Stimulated activated CD8-positive, alpha-beta memory T cell treated with anti-CD3 and anti-CD28 coated beads, Interleukin-7, amount 100 ng/mL, for 24 hours (primary cell): ENCODE results near the gene XYLT1.

Experiments used
- DNase-seq: peaks from one replicate; pipeline ENCODE4 v3.0.0-alpha.2; 2020; ENCODE audit warnings: low read depth

XYLT1 gene

DNA sequence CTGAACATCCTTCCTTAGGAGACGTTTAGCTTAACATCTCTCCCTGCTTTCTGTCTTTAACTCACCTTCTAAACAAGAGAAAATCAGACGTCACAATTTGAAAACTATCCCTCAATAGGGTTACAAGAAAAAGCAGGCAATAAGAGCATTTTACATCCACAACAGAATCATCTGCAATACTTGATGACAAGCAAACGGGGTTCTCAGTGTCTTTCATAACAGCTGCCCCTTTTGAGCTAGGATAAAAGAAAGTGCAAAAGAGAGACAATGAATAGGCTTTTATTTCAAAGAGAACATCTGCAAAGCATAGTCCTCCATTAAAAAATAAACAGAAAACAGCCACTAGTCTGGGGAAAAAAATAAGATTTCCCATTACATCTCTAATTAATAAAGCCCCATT is 13.2 kb downstream of the XYLT1 start:
- DNase-seq: no peak

DNA sequence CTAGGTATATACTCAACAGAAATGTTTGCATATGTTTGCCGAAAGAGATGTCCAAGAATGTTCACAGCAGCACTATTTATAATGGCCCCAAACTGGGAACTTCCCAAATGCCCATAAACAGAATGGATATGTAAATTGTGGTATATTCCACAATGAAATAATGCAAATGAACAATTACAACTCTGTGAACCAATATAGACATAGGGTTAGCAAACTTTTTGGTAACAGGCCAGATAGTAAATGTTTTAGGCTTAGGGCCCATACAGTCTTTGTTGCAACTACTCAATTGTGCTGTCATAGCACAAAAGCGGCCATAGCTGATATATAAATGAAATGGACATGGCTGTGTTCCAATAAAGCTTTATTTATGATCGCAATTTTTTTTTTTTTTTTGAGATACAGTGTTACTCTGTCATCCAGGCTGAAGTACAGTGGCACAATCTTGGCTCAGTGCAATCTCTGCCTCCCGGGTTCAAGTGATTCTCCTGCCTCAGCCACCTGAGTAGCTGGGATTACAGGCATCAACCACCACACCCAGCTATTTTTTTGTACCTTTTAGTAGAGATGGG is 16.5 kb downstream of the XYLT1 start:
- no peak for DNase-seq

DNA sequence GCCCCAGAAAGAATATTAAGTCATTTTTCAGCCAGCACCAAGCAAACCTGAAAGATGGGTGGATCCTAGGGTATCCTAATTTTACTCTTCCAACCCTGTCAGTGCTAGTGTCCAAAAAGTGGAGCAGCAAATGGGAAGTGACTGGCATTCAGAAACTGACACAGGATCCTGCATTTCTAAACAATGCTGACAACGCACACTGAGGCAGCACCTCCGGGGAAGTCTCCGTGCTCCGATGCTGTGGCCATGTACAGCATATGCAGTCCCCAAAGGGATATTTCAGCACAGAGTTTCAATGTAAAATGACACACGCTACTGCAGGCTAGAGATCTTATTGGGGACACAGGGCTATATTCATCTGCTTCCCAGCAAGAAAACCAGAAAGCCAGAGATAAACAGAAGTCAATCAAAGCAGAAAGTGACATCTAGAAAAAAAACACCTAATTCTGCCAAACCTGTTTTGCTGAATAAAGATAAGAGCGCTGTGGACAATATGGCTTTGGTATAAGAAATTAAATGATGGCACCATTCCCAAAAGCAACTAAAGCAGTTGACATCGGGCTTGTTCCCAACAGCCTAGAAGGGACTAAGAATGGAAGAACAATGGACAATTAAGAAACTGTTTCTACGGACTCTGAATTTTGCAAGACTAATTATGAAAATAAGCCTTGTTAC is 17.3 kb downstream of the XYLT1 start:
- DNase-seq: no peak

DNA sequence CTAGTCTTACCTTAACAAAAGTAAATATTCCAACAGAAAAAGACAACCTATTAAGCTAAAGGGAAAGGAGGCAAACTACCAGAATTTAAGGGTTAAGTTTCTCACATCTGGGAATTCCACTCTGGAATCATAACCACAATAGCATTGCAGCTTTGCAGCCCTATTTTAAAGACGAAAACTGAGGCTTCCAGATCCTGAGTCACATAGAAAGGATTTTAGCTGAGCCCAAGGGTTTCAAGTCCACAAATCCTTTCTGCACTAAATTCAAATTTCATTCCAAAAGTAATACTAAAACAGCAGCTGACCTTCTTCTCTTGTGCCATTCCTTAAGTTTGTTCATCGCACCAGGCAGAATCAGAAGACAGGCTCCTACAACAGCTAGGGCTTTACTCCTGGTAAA is 17.8 kb downstream of the XYLT1 start:
- no peak for DNase-seq

DNA sequence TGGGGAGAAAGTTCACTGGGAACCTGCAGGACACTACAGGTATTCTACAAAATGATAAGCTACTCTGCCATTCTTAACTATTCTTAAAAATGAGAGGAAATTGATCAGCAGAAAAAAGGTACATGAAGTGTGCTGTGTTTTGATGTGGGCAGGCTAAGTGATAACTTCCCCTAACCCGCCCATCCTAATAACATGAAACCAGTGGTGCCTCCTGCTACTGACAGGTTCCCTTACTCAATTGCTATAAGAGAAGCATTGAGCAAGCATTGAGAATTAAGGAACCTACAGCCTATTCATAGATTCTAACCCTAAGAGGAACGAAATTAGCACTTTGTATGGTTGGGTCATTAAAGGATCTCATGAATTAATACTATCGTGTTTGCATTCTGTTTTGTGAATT is 18.9 kb downstream of the XYLT1 start:
- no peak for DNase-seq

DNA sequence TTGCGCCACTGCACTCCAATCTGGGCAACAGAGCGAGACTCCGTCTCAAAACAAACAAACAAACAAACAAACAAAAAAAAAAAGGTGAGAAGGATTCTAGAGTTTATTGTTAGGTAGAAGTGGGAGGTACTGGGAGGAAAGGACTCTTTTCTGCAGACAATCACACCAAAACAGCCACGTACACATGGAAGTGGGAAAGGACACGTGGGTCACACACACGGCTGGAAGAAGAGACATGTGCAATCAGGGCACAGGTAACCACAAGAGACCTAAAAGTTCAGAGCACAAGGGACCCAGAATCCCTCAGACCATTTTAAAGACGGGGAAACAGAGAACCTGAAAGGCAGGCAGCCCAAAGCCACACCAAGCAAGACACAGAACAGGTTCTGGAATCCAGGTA is 20.5 kb downstream of the XYLT1 start:
- DNase-seq: no peak

DNA sequence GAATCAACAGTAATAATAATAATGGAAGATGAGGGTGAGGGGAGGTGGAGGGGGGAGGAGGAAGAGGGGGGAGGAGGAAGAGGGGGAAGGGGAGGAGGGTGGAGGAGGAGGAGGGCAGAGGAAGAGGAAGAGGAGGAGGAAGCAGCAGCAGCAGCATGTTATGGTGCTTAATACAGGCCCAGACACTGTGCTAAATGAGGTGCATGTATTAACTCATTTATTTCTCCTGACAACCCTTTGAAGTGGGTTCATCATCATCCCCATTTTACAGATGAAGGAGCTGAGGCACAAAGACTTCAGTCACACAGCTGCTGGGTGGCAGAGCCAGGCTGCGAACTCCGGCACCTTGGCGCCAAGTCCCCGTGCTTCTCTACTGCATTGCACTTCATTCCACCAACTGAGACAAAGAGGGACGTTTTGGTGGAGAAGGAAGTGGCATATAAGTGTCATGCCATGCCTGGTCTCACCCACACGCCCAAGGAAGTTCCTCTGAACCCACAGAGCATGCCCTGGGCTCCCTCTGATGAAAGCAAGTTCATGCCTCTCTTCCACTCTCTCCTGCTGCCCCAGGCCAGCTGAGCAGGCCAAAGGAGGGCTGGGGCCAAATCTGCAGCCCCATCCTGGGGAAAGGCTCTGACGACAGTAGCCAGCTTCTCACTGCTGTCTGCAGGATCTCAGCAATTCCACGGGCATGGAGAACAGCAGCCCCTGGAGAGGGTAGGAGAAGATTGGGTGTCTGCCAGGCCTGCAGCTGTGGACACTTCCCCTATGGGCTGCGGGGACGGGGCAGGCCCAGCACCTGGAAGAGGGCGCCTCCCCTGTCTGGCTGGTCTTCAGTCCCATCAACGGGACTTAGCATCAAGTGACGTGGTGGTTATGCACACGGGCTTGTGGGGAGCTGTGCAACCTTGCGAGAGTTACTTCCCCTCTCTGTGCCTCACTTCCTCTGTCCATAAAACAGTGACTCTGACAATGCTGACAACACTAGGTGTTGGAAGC is 21.8 kb downstream of the XYLT1 start:
- no peak for DNase-seq

DNA sequence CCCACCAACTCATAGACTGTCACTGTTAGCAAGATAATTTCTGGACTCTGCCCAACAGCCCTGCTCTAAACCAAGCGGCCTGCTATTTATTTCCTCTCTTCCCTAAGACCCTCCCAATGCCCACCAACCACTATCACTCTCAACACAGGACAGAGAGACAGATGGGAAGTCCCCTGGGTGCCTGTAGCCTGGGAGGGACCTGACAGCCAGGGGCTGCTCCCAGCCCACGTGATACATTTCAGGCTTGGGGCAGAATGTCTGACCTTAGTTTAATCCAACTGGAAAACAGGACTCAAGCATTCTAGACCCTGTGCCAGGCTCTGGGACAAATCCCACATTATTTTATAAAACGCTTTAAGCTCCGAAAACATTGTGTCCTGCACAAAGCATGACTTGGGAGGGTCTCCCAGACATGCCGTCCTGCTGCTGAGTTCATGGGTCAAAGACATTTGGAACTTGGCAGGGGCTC is 23.6 kb downstream of the XYLT1 start:
- no peak for DNase-seq

DNA sequence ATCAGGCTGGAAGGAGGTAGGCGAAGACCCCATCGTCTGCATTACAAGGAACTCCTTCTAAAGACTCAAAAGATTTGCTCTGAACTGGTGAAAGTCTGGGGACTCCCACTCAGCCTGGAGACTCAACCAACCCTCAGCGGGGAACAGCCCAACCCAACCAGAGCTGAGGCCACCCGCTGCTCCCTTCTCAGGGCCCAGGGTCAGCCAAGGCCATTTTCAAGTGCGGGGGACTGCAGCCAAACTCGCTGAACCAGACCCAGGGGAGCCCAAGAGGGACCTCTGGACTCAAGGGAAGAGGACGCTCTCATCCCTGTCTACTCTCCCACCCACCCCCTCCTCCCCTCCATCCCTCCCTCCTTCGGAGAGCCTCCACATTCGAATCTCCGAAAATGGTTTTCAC is 24.1 kb downstream of the XYLT1 start:
- DNase-seq: no peak

DNA sequence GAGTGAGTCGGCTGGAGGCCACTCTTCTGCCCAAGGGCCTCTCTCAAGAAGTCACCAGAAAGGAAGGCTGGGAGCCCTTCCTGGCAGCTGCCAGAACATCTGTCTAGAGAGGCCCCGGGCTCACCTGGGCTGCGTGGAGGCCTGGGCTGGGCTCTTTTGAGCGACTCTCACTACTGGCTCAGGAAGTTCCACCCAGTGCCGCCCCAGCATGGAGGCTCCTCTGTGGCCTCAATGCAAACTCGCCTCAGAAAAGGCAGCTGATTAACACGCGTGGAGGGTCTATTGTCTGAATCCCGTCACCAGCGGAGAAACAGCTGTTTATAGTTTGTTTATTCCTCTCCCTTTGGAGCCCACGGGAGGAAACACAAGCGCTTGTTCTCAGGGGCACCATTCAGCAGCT is 25.3 kb downstream of the XYLT1 start:
- no peak for DNase-seq

DNA sequence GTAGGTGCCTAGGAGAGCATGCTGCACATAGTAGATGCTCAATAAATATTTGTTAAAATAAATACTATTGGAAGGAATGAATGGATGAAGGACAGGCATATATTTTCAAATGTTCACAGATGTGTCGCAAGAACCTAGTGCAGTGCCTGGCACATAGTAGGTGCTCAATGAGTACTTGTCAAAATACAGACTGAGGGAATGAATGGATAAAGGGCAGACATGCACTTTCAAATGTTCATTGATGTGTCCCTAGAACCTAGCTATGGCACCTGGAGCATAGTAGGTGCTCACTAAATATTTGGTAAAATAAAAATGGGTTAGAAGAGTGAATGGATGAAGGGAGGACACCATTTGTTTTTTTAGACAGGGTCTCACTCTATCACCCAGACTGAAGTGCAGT is 26.1 kb downstream of the XYLT1 start:
- DNase-seq: no peak

DNA sequence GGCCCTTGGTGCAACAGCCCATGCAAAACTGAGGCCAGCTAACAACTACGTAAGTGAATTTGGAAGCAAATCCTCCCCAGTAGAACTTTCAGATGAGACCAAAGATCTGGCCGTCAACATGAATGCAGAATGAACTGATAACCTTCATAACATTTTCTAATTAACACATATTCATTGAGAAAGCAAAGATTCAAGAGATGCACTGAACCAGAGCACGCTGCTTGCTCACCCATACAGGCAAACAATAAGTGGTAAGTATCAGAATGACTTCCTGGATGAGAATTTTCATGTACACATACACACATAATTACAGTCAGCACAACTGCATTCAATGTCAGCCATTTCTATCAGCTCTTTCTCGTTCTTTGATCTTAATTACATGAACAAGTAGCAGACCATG is 30.6 kb downstream of the XYLT1 start:
- no peak for DNase-seq

DNA sequence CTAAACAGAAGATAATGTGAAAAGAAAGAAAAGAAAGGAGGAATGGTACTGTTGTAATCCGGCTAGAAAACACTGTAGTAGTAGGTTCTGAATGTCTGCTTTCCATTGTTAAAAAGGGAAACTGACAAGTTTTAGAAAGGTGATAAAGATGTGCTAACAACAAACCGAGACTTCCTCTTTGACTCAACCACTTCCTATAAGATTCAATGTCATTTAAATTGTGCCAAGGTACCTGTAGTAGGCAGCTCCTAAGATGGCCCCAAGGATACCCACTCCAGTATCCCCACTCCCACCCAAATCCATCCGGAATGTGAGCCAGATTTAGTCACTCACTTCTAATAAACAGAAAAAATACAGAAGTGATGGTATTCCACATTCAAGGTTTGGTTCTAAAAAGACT is 31.2 kb downstream of the XYLT1 start:
- DNase-seq: no peak

DNA sequence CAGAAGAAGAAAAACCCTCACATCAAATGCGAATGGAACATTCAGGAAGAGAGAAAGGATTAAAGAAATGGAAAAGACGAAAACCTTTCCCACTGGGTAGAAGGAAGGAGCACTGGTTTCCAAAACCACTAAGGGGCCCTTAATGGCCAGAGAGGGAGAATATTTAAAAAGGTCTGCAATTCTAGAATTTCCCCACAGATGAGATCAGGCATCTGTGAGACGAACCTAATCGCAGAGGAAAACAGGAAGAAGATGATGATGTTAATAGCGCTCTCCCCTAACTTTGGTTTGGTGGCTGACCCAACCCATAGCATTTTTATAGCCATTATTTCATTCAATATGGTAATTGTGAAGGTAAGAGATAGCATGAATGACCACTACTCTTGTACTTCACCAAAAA is 32.8 kb downstream of the XYLT1 start:
- no peak for DNase-seq

DNA sequence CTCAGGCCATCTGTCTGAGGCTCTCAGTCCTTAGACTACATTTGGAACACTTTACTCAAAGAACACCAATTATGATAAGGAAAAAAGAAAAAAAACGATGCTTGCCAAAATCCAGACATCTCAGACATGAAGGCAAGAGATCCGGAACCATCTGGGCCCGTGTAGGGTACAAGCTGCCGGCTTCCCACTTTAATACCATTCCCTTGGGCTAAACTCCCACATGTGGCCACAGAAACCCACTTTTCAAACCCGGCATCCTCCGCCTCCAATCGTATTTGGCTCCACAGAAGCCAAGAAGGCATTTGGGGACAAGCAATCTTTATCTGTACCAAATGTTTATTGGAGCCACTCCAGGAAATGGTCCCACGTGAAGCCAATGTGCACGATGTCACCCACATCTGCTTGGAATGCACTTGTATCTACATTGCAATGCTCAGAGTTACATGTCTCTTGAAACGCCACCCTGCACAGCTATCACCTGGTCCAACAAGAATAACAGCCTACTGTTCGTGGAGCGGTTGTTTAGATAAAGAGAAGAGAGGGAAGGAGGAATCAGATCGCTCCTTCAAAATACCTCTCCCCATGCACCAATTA is 33.5 kb downstream of the XYLT1 start:
- DNase-seq: no peak

DNA sequence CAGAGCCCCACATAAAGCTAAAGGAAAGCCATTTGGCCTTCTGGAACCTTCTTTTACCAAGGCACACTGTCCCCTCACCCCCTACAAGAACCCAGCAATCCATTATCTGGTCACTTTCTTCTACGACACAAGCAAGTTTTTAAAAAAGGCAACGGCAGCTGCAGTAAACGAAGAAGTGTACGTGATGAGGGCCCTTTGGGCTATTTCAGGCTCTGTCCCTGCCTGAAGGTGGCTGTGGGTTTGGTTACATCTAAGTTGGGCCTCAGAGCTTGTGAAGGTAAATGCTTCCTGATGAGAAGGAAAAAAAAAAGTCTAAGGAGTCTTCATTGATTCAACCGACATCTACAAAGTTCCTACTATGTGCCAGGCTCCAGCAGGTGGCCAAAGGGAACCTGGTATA is 35.4 kb downstream of the XYLT1 start:
- no peak for DNase-seq

DNA sequence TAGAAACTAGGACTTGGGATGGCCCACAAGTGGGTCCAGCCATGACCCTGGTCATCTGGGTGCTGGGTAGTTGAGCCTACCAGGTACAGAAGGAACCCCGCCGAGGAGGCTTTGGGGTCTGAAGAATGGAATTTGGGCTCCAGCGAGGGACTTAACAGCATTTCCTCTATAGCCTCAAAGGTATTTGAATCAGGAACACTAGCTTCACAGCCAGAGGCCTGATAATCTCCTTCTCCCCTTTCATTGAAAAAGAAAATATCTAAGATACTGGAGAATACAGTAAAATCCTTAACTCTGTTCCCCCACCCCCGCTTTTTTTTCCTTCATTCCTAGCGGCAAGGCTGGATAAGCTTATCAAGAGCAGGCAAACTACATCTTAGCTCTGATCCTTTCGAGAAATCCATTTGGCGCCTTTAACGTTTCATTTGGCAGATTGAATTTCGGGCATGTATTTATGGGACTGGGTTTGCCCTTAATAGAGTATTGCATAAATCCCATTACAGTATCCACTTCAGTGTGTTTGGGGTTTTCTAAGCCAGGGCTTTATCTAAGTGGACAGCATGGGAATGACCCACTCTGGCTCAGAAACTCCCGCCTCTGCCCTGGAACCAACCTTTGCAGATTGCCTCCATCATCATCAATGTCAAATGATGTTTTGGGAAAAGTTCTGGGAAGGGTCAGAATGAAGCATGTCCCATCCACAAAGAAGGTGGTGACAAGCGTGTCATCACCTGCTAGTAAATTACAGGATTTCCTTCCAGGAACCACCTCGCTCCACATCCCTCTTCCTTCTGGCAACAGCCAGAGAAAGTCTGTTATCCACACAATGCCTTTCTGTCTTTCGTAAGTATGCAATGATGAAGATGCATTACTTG is 36.9 kb downstream of the XYLT1 start:
- DNase-seq: no peak

DNA sequence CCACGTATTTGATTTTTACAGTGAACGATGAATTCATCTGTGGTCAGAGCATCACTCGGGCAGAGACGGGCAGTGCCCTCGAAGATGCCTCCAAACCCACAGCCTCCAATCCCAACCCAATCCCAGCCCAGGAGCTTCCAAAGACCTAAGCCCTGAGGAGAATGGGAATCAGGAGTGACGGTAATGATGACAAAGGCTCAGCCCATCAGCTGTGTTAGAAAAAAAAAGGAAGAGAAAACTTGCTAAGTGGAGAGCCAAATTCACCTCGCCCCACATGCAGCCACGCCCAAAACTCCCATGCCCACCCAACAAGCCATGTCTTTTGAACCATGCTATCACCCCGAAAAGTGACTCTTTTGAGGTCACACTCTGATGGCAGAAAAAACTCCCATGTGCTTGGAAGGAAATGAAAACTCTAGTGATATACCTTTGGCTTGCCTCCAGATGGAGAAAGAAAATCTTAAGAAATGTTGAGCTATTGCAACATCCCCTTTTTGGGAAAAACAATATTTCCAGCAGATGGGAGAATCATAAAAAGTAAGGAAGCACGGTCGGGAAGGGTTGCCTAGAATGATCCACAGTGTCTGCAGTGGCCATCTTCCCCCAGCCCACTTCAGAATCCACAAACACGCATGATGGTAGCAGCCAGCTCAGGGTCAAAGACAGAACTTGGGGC is 37.7 kb downstream of the XYLT1 start:
- DNase-seq: no peak

DNA sequence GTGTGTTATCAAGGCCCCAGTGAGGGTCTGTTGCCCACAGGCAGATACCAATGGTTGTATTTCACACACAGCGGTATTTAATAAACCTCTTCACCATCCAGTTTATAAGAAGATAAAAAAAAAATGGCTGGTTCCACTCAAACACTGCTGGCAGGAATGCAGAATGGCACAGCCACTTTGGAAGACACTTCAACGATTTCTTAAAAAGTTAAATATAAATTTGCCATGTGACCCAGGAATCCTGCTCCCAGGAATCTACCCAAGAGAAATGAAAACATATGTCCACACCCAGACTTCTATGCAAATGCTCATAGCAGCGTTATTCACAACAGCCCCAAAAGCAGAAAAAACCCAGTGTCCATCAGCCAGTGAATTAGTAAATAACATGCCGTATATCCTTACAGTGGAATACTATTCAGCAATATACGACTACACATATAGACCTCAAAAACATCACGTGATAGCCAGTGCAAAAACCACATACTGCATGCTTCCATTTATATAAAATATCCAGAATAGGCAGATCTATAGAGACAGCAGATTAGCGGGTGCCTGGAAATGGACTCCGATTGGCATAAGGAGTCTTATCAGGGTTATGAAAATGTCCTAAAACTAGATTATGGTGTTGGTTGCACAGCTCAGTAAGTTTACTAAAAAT is 38.7 kb downstream of the XYLT1 start:
- DNase-seq: no peak

DNA sequence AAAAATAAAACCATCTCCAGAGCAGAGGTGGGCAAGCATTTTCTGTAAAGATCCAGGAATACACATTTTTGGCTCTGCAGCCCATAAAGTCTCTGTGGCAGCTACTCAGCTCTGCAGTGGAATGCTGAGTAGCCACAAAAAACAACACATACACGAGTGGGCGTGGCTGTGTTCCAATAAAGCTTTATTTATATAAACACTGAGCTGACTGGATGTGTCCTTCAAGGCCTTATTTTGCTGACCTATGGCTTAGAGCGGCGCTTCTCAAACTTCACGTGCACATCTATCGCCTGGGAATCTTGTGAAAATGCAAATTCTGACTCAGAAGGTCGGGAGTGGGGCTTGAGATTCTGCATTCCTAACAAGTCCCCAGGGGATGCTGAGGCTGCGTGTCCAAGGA is 39.7 kb downstream of the XYLT1 start:
- no peak for DNase-seq

DNA sequence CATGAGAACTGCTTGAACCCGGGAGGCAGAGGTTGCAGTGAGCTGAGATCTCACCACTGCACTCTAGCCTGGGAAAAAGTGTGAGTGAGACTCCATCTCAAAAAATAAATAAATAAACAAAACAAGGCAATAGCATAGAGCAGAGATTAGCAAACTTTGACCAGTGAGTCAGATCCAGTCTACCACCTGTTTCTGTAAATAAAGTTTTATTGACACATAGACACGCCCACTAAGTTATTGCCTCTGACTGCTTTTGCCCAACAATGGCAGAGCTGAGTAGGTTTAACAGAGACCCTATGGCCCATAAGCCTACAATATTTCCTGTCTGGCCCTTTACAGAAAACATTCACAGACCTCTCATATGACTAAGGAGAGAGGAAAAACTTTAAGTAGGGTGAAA is 44.3 kb downstream of the XYLT1 start:
- DNase-seq: no peak
